ENCODE results near the gene DTX1. TPM values are rescaled to one million over a fixed set of nuclear protein-coding genes. Genes with fewer than 3 reads are reported as not detected.

DTX1 gene
- total and polyA plus RNA-seq, 9 donors, result 1.7 to 5.4 (median 3.6) TPM

GRCh38 chr12:113030875-113031525, 25.5 kb upstream of the DTX1 start:
- WGBS (ENCODE audit: insufficient coverage), result 0% methylated on average over 3 of the region's 9 CpGs
- DNase-seq, result peak; percentile 77
- Histone ChIP-seq H3K27me3 (ENCODE audit: control insufficient read depth, insufficient read depth, low read length) (peaks cover 4% of the 10 kb centered on the region), H3K27ac (ENCODE audit: low read length) (no peak overlapping the region), H3K4me3 (ENCODE audit: low read length) (no peak overlapping the region), H3K9me3 (replicated peaks; ENCODE audit: control insufficient read depth, low read depth, low read length) (no peaks in the 10 kb centered on the region), H3K36me3 (ENCODE audit: control insufficient read depth, insufficient read depth, low read length) (no peaks in the 10 kb centered on the region), H3K4me1 (ENCODE audit: control insufficient read depth, insufficient read depth, low read length) (no peaks in the 10 kb centered on the region)

DNA sequence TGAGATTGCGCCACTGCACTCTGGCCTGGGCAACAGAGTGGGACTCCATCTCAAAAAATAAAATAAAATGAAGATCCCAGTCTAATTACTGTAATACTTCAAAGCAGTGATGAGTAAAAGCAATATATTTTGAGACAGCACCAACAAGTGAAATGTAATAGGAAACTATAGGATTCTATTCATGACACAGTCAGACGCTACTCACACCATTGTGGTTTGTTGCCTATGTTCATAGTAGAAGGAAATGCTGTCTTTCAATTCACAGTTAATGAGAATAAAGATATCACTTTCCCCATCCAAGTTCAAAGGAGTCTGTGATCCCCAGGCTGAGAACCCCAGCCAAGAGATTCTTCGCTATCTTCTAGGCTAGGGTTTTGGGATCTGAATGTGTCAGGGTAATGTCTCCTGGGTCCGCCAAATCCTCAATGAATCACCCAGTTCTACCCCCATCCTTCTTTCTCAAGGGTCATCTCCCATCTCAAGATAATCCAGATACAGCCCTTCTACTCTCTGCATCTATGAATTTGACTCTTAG, 16.6 kb upstream of the DTX1 start:
- Histone ChIP-seq H3K4me1 (ENCODE audit: control insufficient read depth, insufficient read depth, low read length) (no peaks in the 10 kb centered on the region), H3K9me3 (replicated peaks; ENCODE audit: control insufficient read depth, low read depth, low read length) (no peaks in the 10 kb centered on the region), H3K36me3 (ENCODE audit: control insufficient read depth, insufficient read depth, low read length) (no peaks in the 10 kb centered on the region), H3K27ac (ENCODE audit: low read length) (no peak overlapping the region), H3K4me3 (ENCODE audit: low read length) (no peak overlapping the region), H3K27me3 (ENCODE audit: control insufficient read depth, insufficient read depth, low read length) (peaks cover 6% of the 10 kb centered on the region)
- no peak for DNase-seq
- no CpG with 5 or more reads among the region's 4 CpGs for WGBS (ENCODE audit: insufficient coverage)

DNA sequence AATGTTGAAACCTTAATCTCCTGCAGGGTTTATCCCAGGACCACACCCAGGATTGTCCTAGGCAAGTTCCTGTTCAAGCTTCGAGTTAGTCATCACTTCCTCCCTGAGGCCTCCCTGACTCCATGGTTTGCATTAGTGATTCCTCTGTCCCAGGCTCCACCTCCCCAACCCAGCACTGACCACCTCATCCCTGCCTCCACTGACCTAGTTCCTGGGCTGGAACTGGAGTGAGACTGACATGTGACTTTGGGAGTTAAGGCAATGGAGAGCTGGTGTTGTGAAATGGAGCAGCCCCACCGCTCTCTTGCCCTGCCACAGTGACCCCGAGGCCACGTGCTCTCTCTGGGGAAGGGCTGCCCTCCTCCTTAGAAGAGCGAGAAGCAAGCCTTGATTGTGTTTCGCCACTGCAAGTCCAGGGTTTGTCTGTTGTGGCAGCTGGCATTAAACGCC, 15.8 kb upstream of the DTX1 start:
- no peak overlapping the region for H3K27ac ChIP-seq (ENCODE audit: low read length)
- H3K36me3 ChIP-seq (ENCODE audit: control insufficient read depth, insufficient read depth, low read length), result no peaks in the 10 kb centered on the region
- no peak for DNase-seq
- H3K27me3 ChIP-seq (ENCODE audit: control insufficient read depth, insufficient read depth, low read length), result peaks cover 6% of the 10 kb centered on the region
- 63% methylated on average over 4 of the region's 7 CpGs for WGBS (ENCODE audit: insufficient coverage)
- no peaks in the 10 kb centered on the region for H3K9me3 ChIP-seq (replicated peaks; ENCODE audit: control insufficient read depth, low read depth, low read length)
- no peaks in the 10 kb centered on the region for H3K4me1 ChIP-seq (ENCODE audit: control insufficient read depth, insufficient read depth, low read length)
- H3K4me3 ChIP-seq (ENCODE audit: low read length), result no peak overlapping the region

DNA sequence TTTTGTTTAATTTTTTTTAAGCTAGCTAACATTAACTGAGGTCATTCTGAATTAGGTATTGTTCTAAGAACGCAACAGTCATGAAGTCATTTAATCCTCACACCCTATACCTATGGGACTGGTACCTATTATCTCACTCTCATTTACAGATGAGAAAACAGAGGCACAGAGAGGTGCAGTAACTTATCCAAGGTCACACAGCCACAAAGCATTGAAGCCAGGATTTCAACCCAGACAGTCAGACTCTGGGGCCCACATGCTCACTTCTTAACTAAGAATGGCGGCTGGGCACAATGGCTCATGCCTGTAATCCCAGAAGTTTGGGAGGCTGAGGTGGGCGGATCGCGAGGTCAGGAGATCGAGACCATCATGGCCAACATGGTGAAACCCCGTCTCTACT, 15.0 kb upstream of the DTX1 start:
- no peak overlapping the region for H3K4me3 ChIP-seq (ENCODE audit: low read length)
- peaks cover 6% of the 10 kb centered on the region for H3K27me3 ChIP-seq (ENCODE audit: control insufficient read depth, insufficient read depth, low read length)
- no peaks in the 10 kb centered on the region for H3K9me3 ChIP-seq (replicated peaks; ENCODE audit: control insufficient read depth, low read depth, low read length)
- no peaks in the 10 kb centered on the region for H3K4me1 ChIP-seq (ENCODE audit: control insufficient read depth, insufficient read depth, low read length)
- DNase-seq, result no peak
- no peaks in the 10 kb centered on the region for H3K36me3 ChIP-seq (ENCODE audit: control insufficient read depth, insufficient read depth, low read length)
- no peak overlapping the region for H3K27ac ChIP-seq (ENCODE audit: low read length)
- WGBS (ENCODE audit: insufficient coverage), result 86% methylated on average over 1 of the region's 7 CpGs

DNA sequence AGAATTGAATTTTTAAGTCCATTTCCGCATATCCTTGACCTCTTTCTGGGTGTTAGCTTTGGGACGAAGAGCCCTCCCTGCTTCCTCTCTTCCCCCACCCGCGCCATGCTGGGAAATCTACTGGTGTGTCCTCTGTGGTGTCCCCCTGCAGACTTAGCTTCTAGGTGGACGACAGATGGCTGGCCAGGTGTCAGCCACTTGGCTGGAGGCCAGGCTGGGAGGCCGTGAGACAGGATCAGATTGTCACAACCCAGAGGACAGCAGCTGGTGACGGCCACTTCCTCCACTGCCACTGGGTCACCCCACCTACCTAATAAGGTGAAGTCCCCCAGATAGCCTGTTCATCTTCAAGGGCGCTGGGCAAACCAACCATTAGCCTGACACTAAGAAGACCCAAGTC, 13.3 kb upstream of the DTX1 start:
- H3K36me3 ChIP-seq (ENCODE audit: control insufficient read depth, insufficient read depth, low read length), result no peaks in the 10 kb centered on the region
- H3K27me3 ChIP-seq (ENCODE audit: control insufficient read depth, insufficient read depth, low read length), result peaks cover 6% of the 10 kb centered on the region
- H3K4me1 ChIP-seq (ENCODE audit: control insufficient read depth, insufficient read depth, low read length), result no peaks in the 10 kb centered on the region
- no peak for DNase-seq
- 60% methylated on average over 7 of the region's 8 CpGs for WGBS (ENCODE audit: insufficient coverage)
- no peaks in the 10 kb centered on the region for H3K9me3 ChIP-seq (replicated peaks; ENCODE audit: control insufficient read depth, low read depth, low read length)
- H3K4me3 ChIP-seq (ENCODE audit: low read length), result no peak overlapping the region
- H3K27ac ChIP-seq (ENCODE audit: low read length), result no peak overlapping the region

- DNase-seq, result no peak
- no peak overlapping the region for H3K27ac ChIP-seq (ENCODE audit: low read length)
- no peaks in the 10 kb centered on the region for H3K4me1 ChIP-seq (ENCODE audit: control insufficient read depth, insufficient read depth, low read length)
- WGBS (ENCODE audit: insufficient coverage), result no CpG with 5 or more reads among the region's 3 CpGs
- no peaks in the 10 kb centered on the region for H3K36me3 ChIP-seq (ENCODE audit: control insufficient read depth, insufficient read depth, low read length)
- no peak overlapping the region for H3K4me3 ChIP-seq (ENCODE audit: low read length)
- no peaks in the 10 kb centered on the region for H3K9me3 ChIP-seq (replicated peaks; ENCODE audit: control insufficient read depth, low read depth, low read length)
- peaks cover 9% of the 10 kb centered on the region for H3K27me3 ChIP-seq (ENCODE audit: control insufficient read depth, insufficient read depth, low read length)
These were observed 12.0 kb upstream of the DTX1 start for GRCh38 chr12:113044516-113044915.

- peaks cover 22% of the 10 kb centered on the region for H3K27me3 ChIP-seq (ENCODE audit: control insufficient read depth, insufficient read depth, low read length)
- H3K9me3 ChIP-seq (replicated peaks; ENCODE audit: control insufficient read depth, low read depth, low read length), result no peaks in the 10 kb centered on the region
- H3K4me3 ChIP-seq (ENCODE audit: low read length), result no peak overlapping the region
- peak; percentile 74 for DNase-seq
- no peaks in the 10 kb centered on the region for H3K36me3 ChIP-seq (ENCODE audit: control insufficient read depth, insufficient read depth, low read length)
- H3K27ac ChIP-seq (ENCODE audit: low read length), result no peak overlapping the region
- no CpG with 5 or more reads among the region's 6 CpGs for WGBS (ENCODE audit: insufficient coverage)
- H3K4me1 ChIP-seq (ENCODE audit: control insufficient read depth, insufficient read depth, low read length), result no peaks in the 10 kb centered on the region
These were observed 7.8 kb upstream of the DTX1 start for GRCh38 chr12:113048716-113049127.

DNA sequence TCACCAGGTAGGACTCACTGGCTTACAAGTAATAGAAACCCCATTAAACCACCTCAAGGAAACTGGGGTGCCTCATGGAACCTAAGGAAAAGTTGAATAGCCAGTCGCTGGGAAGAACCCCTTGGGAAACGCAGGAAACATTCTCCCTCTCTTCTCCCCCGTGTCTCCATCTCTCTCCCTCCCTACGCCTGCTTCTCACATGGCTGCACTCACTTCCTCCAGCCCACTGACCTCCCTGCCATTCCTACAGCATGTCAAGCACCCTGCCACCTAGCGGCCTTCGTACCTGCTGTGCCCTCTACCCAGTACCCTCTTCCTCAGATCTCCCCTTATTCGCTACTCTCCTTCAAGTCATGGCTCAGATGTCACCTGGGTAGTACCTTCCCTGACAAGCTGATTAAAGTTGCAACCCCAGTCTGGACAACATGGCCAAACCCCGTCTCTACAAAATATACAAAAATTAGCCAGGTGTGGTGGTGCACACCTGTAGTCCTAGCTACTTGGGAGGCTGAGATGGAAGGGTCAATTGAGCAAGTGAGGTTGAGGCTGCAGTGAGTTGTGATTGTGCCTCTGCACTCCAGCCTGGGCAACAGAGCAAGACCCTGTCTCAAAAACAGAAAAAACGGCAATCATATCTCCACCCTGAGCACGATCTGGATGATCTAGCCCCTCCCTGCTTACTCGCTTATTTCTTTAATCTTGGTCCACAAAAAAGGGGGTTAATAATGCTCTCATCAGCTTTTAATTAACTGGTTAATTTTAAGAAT, 6.4 kb upstream of the DTX1 start:
- peaks cover 25% of the 10 kb centered on the region for H3K27me3 ChIP-seq (ENCODE audit: control insufficient read depth, insufficient read depth, low read length)
- H3K4me1 ChIP-seq (ENCODE audit: control insufficient read depth, insufficient read depth, low read length), result no peaks in the 10 kb centered on the region
- no peaks in the 10 kb centered on the region for H3K36me3 ChIP-seq (ENCODE audit: control insufficient read depth, insufficient read depth, low read length)
- no peak for DNase-seq
- H3K27ac ChIP-seq (ENCODE audit: low read length), result no peak overlapping the region
- H3K4me3 ChIP-seq (ENCODE audit: low read length), result no peak overlapping the region
- H3K9me3 ChIP-seq (replicated peaks; ENCODE audit: control insufficient read depth, low read depth, low read length), result no peaks in the 10 kb centered on the region
- WGBS (ENCODE audit: insufficient coverage), result 17% methylated on average over 7 of the region's 11 CpGs

DNA sequence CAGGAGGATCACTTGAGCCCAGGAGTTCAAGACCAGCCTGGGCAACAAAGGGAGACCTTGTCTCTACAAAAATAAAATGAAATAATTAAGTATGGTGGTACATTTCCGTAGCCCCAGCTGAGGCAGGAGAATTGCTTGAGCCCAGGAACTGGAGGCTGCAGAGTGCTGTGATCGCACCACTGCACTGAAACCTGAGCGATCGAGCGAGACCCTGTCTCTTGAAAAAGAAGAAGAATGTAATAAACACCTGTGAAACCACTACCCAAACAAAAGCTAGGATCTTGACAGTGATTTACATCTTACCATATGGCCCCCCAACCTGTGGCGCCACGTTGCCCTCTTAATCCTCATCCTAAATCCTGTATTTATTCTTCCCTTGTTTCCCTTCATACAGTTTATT, 5.7 kb upstream of the DTX1 start:
- peaks cover 3% of the 10 kb centered on the region for H3K4me1 ChIP-seq (ENCODE audit: control insufficient read depth, insufficient read depth, low read length)
- H3K9me3 ChIP-seq (replicated peaks; ENCODE audit: control insufficient read depth, low read depth, low read length), result no peaks in the 10 kb centered on the region
- no peaks in the 10 kb centered on the region for H3K36me3 ChIP-seq (ENCODE audit: control insufficient read depth, insufficient read depth, low read length)
- no CpG with 5 or more reads among the region's 7 CpGs for WGBS (ENCODE audit: insufficient coverage)
- H3K27me3 ChIP-seq (ENCODE audit: control insufficient read depth, insufficient read depth, low read length), result peaks cover 31% of the 10 kb centered on the region
- H3K4me3 ChIP-seq (ENCODE audit: low read length), result no peak overlapping the region
- no peak for DNase-seq
- no peak overlapping the region for H3K27ac ChIP-seq (ENCODE audit: low read length)

DNA sequence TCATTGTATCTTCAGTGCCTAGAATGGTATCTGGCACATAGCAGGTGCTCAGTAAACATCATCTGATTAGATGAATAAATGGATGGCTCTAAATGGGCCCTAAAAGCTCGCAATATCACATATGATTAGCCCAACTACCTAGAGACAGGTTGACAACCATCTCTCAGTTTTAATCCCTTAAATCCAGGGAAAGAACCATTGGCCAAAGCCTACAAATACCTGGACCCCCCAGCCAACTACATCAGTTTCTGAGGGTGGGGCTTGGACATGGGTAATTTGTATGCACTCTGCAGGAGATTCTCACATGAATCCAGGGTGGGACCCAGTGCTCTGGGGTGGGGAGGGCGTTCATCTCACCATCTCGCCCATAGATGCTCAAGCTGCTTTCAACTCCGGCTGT, 4.8 kb upstream of the DTX1 start:
- no peaks in the 10 kb centered on the region for H3K9me3 ChIP-seq (replicated peaks; ENCODE audit: control insufficient read depth, low read depth, low read length)
- no peak for DNase-seq
- 96% methylated on average over 2 of the region's 4 CpGs for WGBS (ENCODE audit: insufficient coverage)
- H3K27me3 ChIP-seq (ENCODE audit: control insufficient read depth, insufficient read depth, low read length), result peaks cover 39% of the 10 kb centered on the region
- H3K36me3 ChIP-seq (ENCODE audit: control insufficient read depth, insufficient read depth, low read length), result no peaks in the 10 kb centered on the region
- no peak overlapping the region for H3K4me3 ChIP-seq (ENCODE audit: low read length)
- H3K4me1 ChIP-seq (ENCODE audit: control insufficient read depth, insufficient read depth, low read length), result peaks cover 3% of the 10 kb centered on the region
- no peak overlapping the region for H3K27ac ChIP-seq (ENCODE audit: low read length)
